Hypothalamus (tissue), 51 donors: ENCODE results near the gene DRD2.
A peak's percentile ranks its signal among the peaks of the same experiment; 100 is the strongest.

Experiments used
- DNase-seq, 51 donors: peaks; one replicate each; lab custom pipeline; 2025; lab: John Stamatoyannopoulos, UW

The DRD2 gene

DNA sequence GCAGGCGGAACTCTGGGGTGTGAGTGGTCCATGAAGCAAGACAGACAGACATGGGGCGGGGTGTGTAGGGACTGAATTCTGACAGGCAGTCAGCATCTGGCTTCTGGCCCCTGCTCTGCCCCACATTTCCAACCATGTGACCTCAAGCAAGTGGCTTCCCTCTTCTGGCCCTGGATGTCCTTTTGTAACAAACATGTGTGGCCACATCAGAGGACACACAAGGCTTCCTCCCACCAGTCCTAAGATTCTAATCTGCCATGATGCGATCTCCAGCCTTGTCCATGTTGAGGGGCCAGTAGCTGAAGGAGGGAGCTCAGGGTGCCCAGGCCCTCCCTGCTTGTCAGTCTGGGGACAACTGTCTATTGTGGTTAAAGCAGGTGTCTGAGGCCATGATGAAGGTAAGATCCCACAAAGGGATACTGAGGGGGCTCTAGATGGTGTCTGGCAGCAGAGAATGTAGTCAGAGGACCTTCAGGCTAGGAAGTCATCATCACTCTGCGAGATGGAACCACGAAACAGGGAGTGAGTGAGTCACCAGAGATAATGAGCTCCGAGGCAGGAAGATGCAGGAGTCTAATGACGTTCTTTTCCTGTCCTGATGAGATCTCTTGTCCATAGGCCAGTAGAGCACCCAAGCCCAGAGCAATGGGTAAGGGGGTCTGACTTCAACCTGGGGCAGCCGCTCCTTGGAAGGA, 27.4 kb downstream of the DRD2 start:
- peak in 1 of 51 donors; percentile 20 for DNase-seq

DNA sequence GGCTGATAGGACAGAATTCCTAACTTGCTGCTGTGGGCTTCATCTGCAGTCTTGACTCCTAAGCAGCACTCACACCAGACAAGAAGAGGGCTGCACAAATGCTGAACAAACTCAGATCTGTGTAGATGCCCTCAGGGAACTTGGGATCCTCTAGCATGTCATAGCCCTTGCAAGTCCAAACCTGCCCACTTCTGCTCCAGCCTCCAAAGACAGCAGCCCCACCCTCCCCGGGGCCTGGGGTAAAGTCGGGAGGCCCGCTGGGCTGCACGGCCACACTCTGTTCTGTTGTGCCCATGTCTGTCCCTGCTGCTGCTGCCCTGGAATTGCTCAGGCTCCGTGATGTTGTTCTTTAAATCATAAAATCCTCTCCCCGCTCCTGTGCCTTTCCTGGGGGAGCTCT, 28.3 kb downstream of the DRD2 start:
- DNase-seq = no peak

DNA sequence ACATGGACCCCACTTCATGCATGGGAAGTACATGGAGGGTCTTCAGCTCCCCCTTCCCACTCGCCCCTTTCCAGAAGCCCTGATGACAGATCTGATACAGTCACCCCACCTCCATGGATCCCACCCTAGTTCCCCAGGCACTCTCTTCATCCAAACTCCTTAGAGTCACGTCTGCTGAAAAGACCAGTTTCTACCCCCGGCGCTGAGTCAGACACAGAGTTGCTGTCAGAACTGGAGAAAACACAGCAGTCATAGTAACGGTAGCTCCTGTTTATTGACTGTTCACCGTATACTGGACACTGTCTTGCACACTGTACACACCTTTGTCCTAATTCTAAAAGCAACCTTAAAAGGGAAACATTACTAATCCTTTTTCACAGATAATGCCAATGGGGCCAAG, 29.1 kb downstream of the DRD2 start:
- peak in 1 of 51 donors; percentile 3 for DNase-seq

DNA sequence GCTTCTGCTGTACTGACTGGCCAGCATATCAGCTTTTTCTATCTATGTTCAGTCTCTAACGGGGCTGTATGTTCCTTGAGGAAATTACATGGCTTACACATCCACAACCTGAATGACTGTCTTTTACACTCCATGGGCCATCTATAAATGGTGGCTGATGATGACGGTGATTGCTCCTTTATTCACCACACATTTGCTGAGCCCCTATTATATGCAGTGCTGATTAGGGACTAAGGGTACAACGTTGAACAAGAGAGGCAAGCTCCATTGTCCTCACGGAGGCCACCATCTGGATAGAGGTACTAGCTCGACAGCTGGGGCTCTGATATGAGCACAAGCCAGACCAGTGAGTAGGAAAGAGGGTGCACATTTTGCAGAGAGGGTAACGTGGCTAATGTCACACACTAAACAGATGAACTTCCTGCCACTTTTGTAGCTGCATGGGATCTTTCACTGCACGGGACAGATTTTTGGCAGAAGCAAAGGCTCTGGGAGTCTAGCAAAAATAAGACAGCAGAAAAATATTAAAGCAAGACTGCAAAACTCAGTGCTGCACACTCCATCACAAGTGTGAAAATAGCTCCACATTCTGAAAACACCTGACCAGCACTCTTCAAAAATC, 30.6 kb downstream of the DRD2 start:
- DNase-seq = no peak

DNA sequence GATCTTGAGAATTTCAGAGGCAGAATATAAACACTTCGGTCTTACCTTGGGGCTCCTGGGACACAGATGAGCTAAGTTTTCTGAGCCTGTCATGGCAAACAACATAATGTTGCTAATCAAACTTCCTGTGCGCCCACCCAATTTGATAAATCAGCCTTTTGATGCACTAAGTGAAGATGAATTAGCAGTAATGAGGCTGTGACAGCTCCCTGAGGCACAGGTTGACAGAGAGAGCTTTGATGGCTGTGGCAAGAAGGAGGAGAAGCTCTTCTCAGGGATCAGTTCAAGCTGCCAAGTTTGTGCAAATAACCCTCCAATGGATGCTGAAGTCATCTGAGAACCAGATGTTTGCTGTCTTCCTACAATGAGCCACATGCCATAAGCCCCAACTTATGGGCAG, 34.4 kb downstream of the DRD2 start:
- DNase-seq = no peak

DNA sequence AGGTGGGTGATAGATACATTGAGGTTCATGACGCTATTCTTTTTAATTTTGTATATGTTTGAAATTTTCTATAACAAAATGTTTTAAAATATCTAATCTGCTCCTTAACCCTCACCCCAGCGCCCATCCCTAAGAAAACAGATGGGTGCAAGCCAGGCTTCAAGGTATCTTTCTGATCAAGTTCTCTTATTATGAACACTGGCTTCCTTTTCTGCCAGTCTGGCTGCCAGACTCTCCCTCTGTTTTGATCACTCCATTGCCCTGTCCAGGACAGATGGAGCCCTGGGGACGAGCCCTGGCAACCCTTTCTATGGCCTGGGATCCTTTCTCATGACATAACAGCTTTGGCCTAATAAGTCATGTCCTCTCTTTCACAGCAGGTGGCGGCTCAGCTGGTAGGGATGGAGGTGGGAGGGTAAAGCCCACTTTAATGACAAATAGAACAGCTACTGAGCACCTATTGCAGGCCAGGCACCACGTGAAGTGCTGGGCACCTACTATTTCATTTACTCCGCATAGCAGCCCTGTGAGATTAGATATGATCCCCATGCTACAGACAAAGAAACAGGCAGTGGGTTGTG, 38.4 kb downstream of the DRD2 start:
- DNase-seq = no peak

DNA sequence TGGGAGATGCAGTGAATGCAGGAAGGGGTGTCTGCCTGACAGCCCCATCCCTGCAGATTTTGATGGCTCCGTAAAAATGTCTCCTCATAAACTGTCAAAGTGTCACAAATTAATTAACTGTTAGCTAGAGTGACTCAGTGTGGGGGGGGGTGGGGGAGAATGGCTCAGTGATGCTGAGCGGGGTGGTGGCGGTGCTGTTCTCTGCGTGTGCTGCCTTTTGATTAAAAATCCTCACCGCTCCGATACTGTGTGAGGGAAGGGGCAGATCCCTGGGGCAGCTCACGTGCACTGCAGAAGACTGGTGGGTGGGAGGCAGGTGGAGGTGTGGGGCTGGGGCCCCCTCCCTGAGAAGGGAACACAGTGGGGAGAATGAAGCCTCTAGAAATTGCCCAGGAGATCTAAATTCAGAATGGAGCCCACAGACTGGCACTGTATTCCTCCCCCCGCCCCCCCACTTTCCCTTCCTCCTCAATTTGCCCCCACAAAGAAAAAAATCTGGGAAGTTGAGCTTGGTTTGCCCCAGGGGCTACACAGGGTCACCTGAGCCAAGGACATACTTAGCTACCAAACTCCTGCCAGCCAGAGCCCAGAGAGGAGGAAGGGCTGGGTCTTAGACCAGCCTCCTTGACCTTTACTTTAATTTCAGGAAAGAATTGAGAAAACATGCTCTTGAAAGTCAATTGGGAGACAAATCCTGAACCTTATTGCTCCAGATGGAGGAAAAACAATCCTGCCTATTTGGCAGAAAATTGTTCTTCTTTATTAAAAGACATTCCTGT, 39.8 kb downstream of the DRD2 start:
- DNase-seq = peak in 1 of 51 donors; percentile 21

DNA sequence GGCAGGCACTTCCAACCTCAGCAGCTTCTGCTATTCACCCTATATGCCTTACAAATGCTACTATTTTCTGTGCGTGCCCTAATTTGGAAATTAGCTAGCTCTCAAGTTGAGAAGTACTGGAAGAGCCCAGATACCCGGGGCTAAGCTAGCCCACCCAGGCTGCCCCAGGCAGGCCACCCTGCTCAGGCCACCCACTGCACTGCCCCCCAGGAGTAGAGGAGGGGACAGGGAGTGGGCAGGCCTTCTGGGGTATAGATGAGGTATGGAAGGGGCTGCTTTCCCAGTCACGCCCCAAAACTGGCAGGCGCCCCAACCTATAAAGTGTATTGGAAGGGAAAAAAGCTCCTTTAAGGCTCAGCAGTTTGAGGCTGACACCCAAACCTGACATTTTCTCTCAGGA, 43.5 kb downstream of the DRD2 start:
- DNase-seq = no peak

DNA sequence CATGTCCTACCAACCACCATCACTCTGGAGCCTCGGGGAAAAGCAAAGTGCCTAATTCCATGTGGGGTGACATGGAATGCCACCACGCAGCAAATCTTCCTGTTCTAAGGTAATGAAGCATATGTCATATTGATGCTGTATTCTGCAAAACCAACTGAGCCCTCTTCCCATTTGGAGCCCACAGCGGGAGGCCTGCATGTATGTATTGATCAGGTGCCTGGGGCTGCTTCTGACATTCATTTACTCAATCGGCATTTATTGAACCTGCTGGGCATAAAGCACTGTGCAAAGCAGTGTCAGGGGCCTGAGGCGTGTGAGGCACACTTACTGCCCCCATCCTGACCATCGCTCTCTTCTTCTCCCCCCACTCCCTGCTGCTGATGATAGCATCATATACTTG, 48.5 kb downstream of the DRD2 start:
- no peak for DNase-seq

DNA sequence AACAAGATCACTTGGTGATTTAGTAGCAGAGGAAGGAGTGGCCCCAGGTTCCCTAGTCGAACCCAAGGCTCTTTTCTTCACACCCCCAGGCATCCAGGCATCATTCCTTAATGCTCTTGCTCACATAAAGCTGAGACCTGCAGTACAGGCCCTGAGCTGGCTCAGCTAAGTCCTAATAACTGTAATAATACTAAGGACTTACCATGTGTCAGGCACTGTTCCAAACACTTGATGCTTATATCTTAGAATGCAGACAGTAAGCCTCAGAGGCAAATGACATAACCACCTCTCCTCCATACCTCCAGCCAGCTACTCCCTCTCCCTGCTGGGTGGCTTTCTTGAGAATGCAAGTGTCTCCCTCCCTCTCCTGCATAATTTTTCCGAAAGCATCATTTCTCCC, 54.4 kb downstream of the DRD2 start:
- DNase-seq = no peak

DNA sequence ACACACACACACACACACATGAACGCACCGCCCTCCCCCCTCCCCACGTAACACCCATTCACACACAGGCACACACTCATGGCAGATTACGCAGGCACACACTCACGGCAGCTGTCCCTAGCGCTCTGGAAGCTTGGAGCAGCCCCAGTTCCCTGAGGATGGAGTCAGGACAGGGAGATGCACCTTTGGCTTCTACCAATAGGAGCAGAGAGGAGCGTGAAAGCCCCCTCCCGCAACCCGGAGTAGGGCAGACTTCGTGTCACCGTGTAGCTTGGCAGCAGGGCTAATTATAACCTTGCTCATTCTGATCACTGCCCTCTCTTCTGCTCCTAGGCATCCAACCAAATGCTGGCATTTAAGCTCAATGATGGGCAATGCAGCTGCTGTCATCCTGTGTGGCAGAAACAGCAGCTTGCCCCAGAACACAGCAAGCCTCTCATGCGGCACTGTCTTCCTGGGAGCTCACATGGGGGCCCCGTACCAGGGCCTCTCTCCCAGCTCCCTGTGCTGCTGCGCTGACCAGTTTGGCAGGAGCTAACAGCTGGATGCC, 55.7 kb downstream of the DRD2 start:
- DNase-seq = peak in 1 of 51 donors; percentile 12

DNA sequence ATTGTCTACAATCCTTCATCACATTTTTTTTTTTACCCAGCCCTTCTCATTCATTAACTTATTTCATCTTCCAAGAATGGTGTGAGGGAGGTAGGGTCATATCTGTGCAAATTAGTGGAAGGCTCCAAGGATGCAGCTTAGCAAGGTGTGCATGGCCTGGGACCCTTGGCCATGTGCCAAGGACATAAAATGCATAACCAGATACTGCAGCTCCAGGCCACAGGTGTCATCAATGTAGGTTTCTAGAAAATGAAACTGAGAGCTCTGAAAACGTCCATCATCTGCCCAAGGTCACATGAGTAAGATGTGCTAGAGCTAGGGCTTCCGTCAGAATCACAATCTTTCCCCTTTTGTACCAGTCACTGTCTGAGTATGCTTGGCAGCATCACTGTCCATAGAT, 57.8 kb downstream of the DRD2 start:
- DNase-seq = no peak

DNA sequence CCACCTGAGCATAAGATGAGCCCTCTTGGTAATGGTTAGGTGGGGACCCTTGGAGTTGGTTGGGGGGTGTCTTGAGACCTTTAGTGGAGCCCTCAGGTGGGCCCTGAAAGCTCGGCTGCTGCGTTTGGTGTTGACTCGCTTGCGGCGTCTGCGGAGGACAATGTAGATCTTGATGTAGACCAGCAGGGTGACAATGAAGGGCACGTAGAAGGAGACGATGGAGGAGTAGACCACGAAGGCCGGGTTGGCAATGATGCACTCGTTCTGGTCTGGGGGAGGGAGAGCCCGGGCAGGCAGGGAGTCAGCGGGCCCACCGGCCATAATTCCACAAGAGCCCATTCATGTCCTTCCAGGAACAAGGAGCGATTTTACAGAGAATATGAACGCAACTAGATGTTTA, 59.9 kb downstream of the DRD2 start:
- no peak for DNase-seq

DNA sequence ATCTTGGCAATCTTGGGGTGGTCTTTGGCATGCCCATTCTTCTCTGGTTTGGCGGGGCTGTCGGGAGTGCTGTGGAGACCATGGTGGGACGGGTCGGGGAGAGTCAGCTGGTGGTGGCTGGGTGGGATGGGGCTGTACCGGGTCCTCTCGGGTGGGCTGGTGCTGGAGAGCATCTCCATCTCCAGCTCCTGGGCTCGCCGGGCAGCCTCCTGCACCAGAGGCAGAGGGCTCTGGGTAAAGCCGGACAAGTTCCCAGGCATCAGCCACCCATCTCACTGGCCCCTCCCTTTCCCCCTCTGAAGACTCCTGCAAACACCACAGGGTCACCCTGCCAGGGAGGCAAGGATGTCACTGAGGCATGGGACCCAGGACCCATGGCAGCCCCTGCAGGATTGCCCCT, 62.5 kb downstream of the DRD2 start:
- DNase-seq = no peak

DNA sequence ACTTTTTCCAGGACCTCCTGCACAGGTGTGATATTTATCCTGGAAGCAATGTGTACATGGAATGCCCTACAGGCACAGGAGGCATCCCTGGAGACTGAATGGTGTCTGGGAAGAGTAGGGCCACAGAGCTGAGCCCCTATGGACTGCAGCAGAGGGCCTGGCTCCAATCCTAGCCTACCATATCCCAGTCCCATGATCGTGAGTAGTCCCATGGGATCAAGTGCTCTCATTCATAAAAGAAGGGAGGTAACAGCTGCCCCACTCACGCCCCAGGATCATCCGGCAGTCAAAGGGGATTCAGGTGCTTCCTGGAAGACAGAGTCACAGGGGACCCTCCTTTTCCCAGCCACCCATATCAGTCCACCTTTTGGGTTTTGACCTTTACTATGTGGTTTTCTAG, 63.7 kb downstream of the DRD2 start:
- DNase-seq = no peak

DNA sequence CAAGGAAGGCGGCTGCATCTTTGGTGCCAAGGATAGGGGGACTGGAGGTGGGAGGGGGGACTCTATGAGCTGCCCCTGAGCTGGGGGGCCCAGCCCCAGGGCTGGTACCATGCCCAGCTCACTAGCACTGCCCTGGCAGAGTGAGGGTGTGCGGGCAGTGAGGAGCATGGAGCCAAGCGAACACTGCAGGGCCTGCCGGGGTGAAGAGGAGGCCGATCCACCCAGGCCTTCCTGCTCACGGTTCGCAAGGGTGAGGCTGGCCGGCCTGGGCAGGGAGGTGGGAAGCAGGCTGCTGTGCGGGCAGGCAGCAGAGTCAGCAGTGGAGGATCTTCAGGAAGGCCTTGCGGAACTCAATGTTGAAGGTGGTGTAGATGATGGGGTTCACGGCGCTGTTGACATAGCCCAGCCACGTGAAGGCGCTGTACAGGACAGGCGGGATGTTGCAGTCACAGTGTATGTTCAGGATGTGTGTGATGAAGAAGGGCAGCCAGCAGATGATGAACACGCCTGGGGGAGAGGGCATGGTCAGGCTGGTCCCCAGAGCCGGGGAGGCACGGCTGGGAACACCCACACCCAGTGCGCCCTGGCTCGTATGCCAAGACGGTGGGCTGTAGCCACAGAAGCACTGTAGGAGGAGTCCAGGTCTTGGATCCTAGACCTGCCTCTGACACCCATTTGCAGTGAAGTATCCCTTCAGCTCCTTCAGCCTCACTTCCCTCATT, 64.6 kb downstream of the DRD2 start:
- DNase-seq = no peak

DNA sequence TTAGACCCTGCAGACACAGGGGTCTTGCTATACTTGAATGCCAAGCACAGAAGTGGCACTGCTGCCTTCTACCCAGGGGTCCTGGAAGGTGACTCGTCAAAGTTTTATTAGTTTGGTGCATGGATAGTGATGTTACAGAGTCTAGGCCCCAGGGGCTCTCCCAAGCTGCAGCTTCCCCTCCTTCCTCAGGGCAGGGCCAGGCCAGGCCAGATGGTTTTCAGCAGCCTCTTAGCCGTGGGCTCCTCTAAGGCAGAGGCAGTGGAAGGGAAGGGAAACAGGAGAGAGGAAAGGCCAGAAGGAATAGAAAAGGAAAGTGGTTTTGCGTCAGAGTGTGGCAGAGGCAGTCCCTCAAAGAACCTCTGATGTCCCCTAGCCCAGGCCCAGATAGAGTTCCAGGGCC, 65.7 kb downstream of the DRD2 start:
- no peak for DNase-seq

DNA sequence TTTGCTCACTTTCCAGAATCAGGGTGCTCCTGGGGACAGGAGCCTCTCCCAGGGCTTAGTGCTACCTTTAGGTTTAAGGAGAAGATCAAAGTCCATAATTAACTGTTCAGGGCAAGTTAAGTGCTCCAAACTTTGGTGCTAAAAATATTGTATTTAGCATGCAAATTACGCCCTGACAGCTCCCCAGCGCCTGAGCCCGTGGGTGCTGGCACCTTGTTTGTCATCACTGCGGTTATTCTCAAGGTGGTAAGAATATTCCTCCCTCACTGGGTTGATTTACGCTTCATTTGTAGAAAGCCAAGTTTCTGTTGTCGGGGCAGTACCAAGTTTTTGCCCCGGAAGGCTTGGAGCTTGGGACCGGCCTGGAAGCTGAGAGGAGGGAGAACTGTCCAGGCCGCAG, 66.3 kb downstream of the DRD2 start:
- no peak for DNase-seq

DNA sequence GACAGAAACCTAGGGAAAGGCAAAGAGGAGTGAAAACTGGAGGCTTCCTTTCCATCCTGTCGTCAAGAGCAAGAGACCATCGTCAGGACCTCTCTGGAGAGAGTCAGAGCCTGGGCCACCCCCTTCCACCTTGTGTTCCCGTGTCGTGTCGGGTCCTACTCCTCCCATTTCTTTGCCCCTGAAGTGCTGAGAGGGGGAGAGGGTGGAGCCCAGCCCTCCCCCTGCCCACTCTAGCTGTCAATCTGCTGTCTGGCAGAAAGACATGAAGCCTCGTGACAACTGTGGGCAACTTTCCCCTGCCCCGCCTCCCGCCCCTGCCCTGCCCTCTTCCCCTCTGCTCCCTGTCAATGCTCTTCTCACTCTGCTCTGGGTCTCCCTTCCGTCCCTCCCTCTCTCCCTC, 67.0 kb downstream of the DRD2 start:
- no peak for DNase-seq

DNA sequence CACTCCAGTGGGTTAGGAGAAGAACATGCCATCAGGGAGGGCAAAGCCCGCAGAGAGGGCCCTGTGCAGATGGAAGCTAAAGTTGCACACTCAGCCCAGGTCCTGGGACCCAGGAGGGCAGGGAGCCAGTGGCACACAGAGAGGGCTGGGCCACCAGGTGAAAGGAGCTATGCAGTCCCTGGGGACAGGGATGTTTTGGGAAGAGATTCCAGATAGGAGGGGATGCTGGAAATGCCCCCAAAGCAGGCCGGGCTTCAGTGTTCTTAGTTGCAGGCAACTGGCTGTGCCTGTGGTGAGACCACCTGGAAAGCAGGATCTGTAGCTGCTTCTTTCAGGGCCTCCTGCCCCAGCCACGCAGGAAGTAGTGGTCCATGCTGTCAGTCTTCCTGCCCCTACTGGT, 68.0 kb downstream of the DRD2 start:
- no peak for DNase-seq
